Measurements from ENCODE around the gene MSL1.

Gene MSL1

DNA sequence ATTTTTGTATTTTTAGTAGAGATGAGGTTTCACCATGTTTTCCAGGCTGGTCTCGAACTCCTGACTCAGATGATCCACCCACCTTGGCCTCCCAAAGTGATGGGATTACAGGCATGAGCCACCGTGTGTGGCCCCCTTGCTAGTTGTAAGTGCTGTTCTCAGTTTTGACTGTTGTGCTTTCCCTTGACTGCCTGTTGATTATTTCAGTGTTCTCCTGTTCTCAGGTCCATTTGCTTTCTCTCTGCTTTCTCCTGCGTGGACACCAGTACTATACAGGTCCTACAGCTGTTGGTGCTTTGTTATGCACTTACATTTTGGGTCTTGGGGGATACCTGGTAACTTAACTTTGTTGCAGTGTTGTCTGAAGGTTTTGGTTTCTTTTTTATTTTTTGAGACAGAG is 26.8 kb downstream of the MSL1 start:
- H2AFZ ChIP-seq (ENCODE audit: low read length): no peak overlapping the region
- H2BK15ac ChIP-seq (ENCODE audit: low read length): no peak overlapping the region
- no peak overlapping the region for H4K91ac ChIP-seq (ENCODE audit: low read depth, low read length, poor library complexity)
- no peak overlapping the region for H3K4me3 ChIP-seq (ENCODE audit: low read length in 2 of 2)
- no peak overlapping the region for H2BK120ac ChIP-seq (ENCODE audit: low read depth, low read length)
- H3K9ac ChIP-seq (ENCODE audit: low read depth, low read length, poor library complexity): no peak overlapping the region
- H3K36me3 ChIP-seq (replicated peaks in 1 of 2; ENCODE audit: control insufficient read depth in 2 of 2, insufficient read depth in 2 of 2, low read length in 2 of 2): peaks cover 23 to 96% of the 10 kb centered on the region in 2 donors
- no peak for DNase-seq (ENCODE audit: low spot score)
- no CpG with 5 or more reads among the region's 3 CpGs for WGBS, 2 donors (ENCODE audit: extremely low coverage in 2 of 2, insufficient read length in 2 of 2, insufficient replicate concordance in 1 of 2)
- no peak overlapping the region for H2BK5ac ChIP-seq (ENCODE audit: low read length)
- H3K9me3 ChIP-seq (replicated peaks in 1 of 2; ENCODE audit: control insufficient read depth in 2 of 2, insufficient read depth in 1 of 2, low read depth in 1 of 2, low read length in 2 of 2): no peaks in the 10 kb centered on the region
- H3K18ac ChIP-seq (ENCODE audit: low read length): no peak overlapping the region
- H3K4ac ChIP-seq (ENCODE audit: low read length): no peak overlapping the region
- H3K79me1 ChIP-seq (ENCODE audit: low read depth, low read length): peaks cover 8% of the 10 kb centered on the region
- no peak overlapping the region for H2AK5ac ChIP-seq (ENCODE audit: low read depth, low read length)
- H3K23ac ChIP-seq (ENCODE audit: low read depth, low read length, poor library complexity): no peak overlapping the region
- H3K4me1 ChIP-seq (ENCODE audit: control insufficient read depth in 2 of 2, insufficient read depth in 1 of 2, low read depth in 1 of 2, low read length in 2 of 2): no peaks in the 10 kb centered on the region
- H3K27ac ChIP-seq (replicated peaks; ENCODE audit: low read length): no peak overlapping the region
- H3K14ac ChIP-seq (ENCODE audit: low read length): no peak overlapping the region
- no peaks in the 10 kb centered on the region for H3K27me3 ChIP-seq (ENCODE audit: control insufficient read depth in 3 of 3, insufficient read depth in 3 of 3, low read depth in 1 of 3, low read length in 3 of 3)
- no peak overlapping the region for H4K8ac ChIP-seq (ENCODE audit: low read depth, low read length)
- no peak overlapping the region for H3K4me2 ChIP-seq (ENCODE audit: insufficient read depth, low read length, poor library complexity, severe bottlenecking)
- no peak overlapping the region for H2BK12ac ChIP-seq (ENCODE audit: low read length)

- Histone ChIP-seq H3K9ac (ENCODE audit: low read depth, low read length, poor library complexity) (no peak overlapping the region), H4K91ac (ENCODE audit: low read depth, low read length, poor library complexity) (no peak overlapping the region), H3K4me2 (ENCODE audit: insufficient read depth, low read length, poor library complexity, severe bottlenecking) (no peak overlapping the region), H3K14ac (ENCODE audit: low read length) (no peak overlapping the region), H3K27ac (replicated peaks; ENCODE audit: low read length) (no peak overlapping the region), H2AK5ac (ENCODE audit: low read depth, low read length) (no peak overlapping the region), H4K8ac (ENCODE audit: low read depth, low read length) (no peak overlapping the region), H2BK120ac (ENCODE audit: low read depth, low read length) (no peak overlapping the region), H3K4me1 (ENCODE audit: control insufficient read depth in 2 of 2, insufficient read depth in 1 of 2, low read depth in 1 of 2, low read length in 2 of 2) (no peaks in the 10 kb centered on the region), H3K9me3 (replicated peaks in 1 of 2; ENCODE audit: control insufficient read depth in 2 of 2, insufficient read depth in 1 of 2, low read depth in 1 of 2, low read length in 2 of 2) (no peaks in the 10 kb centered on the region), H3K18ac (ENCODE audit: low read length) (no peak overlapping the region), H3K79me1 (ENCODE audit: low read depth, low read length) (peaks cover 8% of the 10 kb centered on the region), H2BK5ac (ENCODE audit: low read length) (no peak overlapping the region), H3K23ac (ENCODE audit: low read depth, low read length, poor library complexity) (no peak overlapping the region), H3K4ac (ENCODE audit: low read length) (no peak overlapping the region), H3K4me3 (ENCODE audit: low read length in 2 of 2) (no peak overlapping the region), H3K36me3 (replicated peaks in 1 of 2; ENCODE audit: control insufficient read depth in 2 of 2, insufficient read depth in 2 of 2, low read length in 2 of 2) (peaks cover 27 to 97% of the 10 kb centered on the region in 2 donors), H2BK15ac (ENCODE audit: low read length) (no peak overlapping the region), H2AFZ (ENCODE audit: low read length) (no peak overlapping the region), H2BK12ac (ENCODE audit: low read length) (no peak overlapping the region), H3K27me3 (ENCODE audit: control insufficient read depth in 3 of 3, insufficient read depth in 3 of 3, low read depth in 1 of 3, low read length in 3 of 3) (no peaks in the 10 kb centered on the region)
- no CpG with 5 or more reads among the region's 4 CpGs for WGBS, 2 donors (ENCODE audit: extremely low coverage in 2 of 2, insufficient read length in 2 of 2, insufficient replicate concordance in 1 of 2)
- DNase-seq (ENCODE audit: low spot score): no peak
These were observed 28.5 kb downstream of the MSL1 start for GRCh38 chr17:40150276-40150675.

GRCh38 chr17:40151414-40151963 is 29.7 kb downstream of the MSL1 start:
- no peak overlapping the region for H3K27ac ChIP-seq (replicated peaks; ENCODE audit: low read length)
- no peaks in the 10 kb centered on the region for H3K27me3 ChIP-seq (ENCODE audit: control insufficient read depth in 3 of 3, insufficient read depth in 3 of 3, low read depth in 1 of 3, low read length in 3 of 3)
- no peak overlapping the region for H2BK120ac ChIP-seq (ENCODE audit: low read depth, low read length)
- no peak overlapping the region for H3K23ac ChIP-seq (ENCODE audit: low read depth, low read length, poor library complexity)
- no peak overlapping the region for H2BK15ac ChIP-seq (ENCODE audit: low read length)
- no peak overlapping the region for H3K4me2 ChIP-seq (ENCODE audit: insufficient read depth, low read length, poor library complexity, severe bottlenecking)
- H3K9ac ChIP-seq (ENCODE audit: low read depth, low read length, poor library complexity): no peak overlapping the region
- no peak overlapping the region for H4K91ac ChIP-seq (ENCODE audit: low read depth, low read length, poor library complexity)
- H3K36me3 ChIP-seq (replicated peaks in 1 of 2; ENCODE audit: control insufficient read depth in 2 of 2, insufficient read depth in 2 of 2, low read length in 2 of 2): peaks cover 24 to 96% of the 10 kb centered on the region in 2 donors
- H2BK5ac ChIP-seq (ENCODE audit: low read length): no peak overlapping the region
- H3K18ac ChIP-seq (ENCODE audit: low read length): no peak overlapping the region
- H3K14ac ChIP-seq (ENCODE audit: low read length): no peak overlapping the region
- DNase-seq (ENCODE audit: low spot score): no peak
- H2AFZ ChIP-seq (ENCODE audit: low read length): no peak overlapping the region
- no peak overlapping the region for H3K4ac ChIP-seq (ENCODE audit: low read length)
- H4K8ac ChIP-seq (ENCODE audit: low read depth, low read length): no peak overlapping the region
- no peak overlapping the region for H2BK12ac ChIP-seq (ENCODE audit: low read length)
- no peak overlapping the region for H2AK5ac ChIP-seq (ENCODE audit: low read depth, low read length)
- H3K79me1 ChIP-seq (ENCODE audit: low read depth, low read length): peaks cover 6% of the 10 kb centered on the region
- H3K9me3 ChIP-seq (replicated peaks in 1 of 2; ENCODE audit: control insufficient read depth in 2 of 2, insufficient read depth in 1 of 2, low read depth in 1 of 2, low read length in 2 of 2): no peaks in the 10 kb centered on the region
- H3K4me3 ChIP-seq (ENCODE audit: low read length in 2 of 2): no peak overlapping the region
- no peaks in the 10 kb centered on the region for H3K4me1 ChIP-seq (ENCODE audit: control insufficient read depth in 2 of 2, insufficient read depth in 1 of 2, low read depth in 1 of 2, low read length in 2 of 2)
- no CpG with 5 or more reads among the region's 7 CpGs for WGBS, 2 donors (ENCODE audit: extremely low coverage in 2 of 2, insufficient read length in 2 of 2, insufficient replicate concordance in 1 of 2)

DNA sequence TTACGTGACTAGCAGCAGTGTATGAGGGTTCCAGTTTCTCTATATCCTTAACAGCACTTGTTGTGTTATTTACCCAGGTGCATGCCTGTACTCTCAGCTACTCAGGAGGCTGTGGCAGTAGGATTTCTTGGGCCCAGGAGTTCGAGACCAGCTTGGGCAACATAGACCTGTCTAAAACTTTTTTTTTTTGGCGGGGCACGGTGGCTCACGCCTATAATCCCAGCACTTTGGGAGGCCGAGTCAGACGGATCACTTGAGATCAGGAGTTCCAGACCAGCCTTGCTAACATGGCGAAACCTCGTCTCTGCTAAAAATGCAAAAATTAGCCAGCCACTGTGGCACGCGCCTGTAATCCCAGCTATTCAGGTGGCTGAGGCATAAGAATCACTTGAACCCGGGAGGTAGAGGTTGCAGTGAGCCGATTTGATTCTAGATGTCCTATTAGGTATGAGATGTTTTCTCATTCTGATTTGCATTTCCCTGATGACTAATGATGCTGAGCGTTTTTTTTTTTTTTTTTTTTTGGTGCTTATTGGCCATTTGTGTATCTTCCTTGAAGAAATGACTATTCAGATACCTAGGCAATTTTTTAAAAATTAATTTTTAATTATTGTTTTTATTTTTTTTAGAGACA is 31.9 kb downstream of the MSL1 start:
- no peaks in the 10 kb centered on the region for H3K79me1 ChIP-seq (ENCODE audit: low read depth, low read length)
- WGBS, 2 donors (ENCODE audit: extremely low coverage in 2 of 2, insufficient read length in 2 of 2, insufficient replicate concordance in 1 of 2): no CpG with 5 or more reads among the region's 14 CpGs
- H3K14ac ChIP-seq (ENCODE audit: low read length): no peak overlapping the region
- no peak overlapping the region for H2BK15ac ChIP-seq (ENCODE audit: low read length)
- no peaks in the 10 kb centered on the region for H3K4me1 ChIP-seq (ENCODE audit: control insufficient read depth in 2 of 2, insufficient read depth in 1 of 2, low read depth in 1 of 2, low read length in 2 of 2)
- no peak overlapping the region for H2BK5ac ChIP-seq (ENCODE audit: low read length)
- H2AK5ac ChIP-seq (ENCODE audit: low read depth, low read length): no peak overlapping the region
- no peak overlapping the region for H3K4me3 ChIP-seq (ENCODE audit: low read length in 2 of 2)
- H3K18ac ChIP-seq (ENCODE audit: low read length): no peak overlapping the region
- H4K8ac ChIP-seq (ENCODE audit: low read depth, low read length): no peak overlapping the region
- peaks cover 13 to 88% of the 10 kb centered on the region in 2 donors for H3K36me3 ChIP-seq (replicated peaks in 1 of 2; ENCODE audit: control insufficient read depth in 2 of 2, insufficient read depth in 2 of 2, low read length in 2 of 2)
- no peak overlapping the region for H3K4ac ChIP-seq (ENCODE audit: low read length)
- no peak for DNase-seq (ENCODE audit: low spot score)
- no peaks in the 10 kb centered on the region for H3K27me3 ChIP-seq (ENCODE audit: control insufficient read depth in 3 of 3, insufficient read depth in 3 of 3, low read depth in 1 of 3, low read length in 3 of 3)
- no peak overlapping the region for H2AFZ ChIP-seq (ENCODE audit: low read length)
- H3K27ac ChIP-seq (replicated peaks; ENCODE audit: low read length): no peak overlapping the region
- no peak overlapping the region for H3K9ac ChIP-seq (ENCODE audit: low read depth, low read length, poor library complexity)
- no peak overlapping the region for H2BK120ac ChIP-seq (ENCODE audit: low read depth, low read length)
- no peak overlapping the region for H4K91ac ChIP-seq (ENCODE audit: low read depth, low read length, poor library complexity)
- H3K9me3 ChIP-seq (replicated peaks in 1 of 2; ENCODE audit: control insufficient read depth in 2 of 2, insufficient read depth in 1 of 2, low read depth in 1 of 2, low read length in 2 of 2): no peaks in the 10 kb centered on the region
- H3K4me2 ChIP-seq (ENCODE audit: insufficient read depth, low read length, poor library complexity, severe bottlenecking): no peak overlapping the region
- H3K23ac ChIP-seq (ENCODE audit: low read depth, low read length, poor library complexity): no peak overlapping the region
- no peak overlapping the region for H2BK12ac ChIP-seq (ENCODE audit: low read length)

Measured in neuronal stem cell (in vitro differentiated cells).